Measurements from ENCODE around the gene HOXC9.

GRCh38 chr12:53995002-53995377, 5.0 kb upstream of the HOXC9 start:
- no peak for TF ChIP-seq KLF1 (tag by site-specific recombination; IDR thresholded peaks at IDR 0.05)
- TF ChIP-seq, protein P1, sequence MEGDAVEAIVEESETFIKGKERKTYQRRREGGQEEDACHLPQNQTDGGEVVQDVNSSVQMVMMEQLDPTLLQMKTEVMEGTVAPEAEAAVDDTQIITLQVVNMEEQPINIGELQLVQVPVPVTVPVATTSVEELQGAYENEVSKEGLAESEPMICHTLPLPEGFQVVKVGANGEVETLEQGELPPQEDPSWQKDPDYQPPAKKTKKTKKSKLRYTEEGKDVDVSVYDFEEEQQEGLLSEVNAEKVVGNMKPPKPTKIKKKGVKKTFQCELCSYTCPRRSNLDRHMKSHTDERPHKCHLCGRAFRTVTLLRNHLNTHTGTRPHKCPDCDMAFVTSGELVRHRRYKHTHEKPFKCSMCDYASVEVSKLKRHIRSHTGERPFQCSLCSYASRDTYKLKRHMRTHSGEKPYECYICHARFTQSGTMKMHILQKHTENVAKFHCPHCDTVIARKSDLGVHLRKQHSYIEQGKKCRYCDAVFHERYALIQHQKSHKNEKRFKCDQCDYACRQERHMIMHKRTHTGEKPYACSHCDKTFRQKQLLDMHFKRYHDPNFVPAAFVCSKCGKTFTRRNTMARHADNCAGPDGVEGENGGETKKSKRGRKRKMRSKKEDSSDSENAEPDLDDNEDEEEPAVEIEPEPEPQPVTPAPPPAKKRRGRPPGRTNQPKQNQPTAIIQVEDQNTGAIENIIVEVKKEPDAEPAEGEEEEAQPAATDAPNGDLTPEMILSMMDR (tag by site-specific recombination; IDR thresholded peaks at IDR 0.05) = no peak
- TF ChIP-seq ZNF37A (tag by site-specific recombination; IDR thresholded peaks at IDR 0.05) = no peak
- TF ChIP-seq ZSCAN30 (tag by site-specific recombination; IDR thresholded peaks at IDR 0.05) = no peak
- no peak for TF ChIP-seq ZNF140 (tag by site-specific recombination; IDR thresholded peaks at IDR 0.05)
- no peak for TF ChIP-seq ZNF560 (tag by site-specific recombination; IDR thresholded peaks at IDR 0.05; ENCODE audit: borderline replicate concordance)

Measured in HEK293 (cell line).